H1 (cell line): Measurements from ENCODE around the gene ZGRF1. TPM values are rescaled to one million over a fixed set of nuclear protein-coding genes. Genes with fewer than 3 reads are reported as not detected.

Experiments
- CTCF ChIA-PET: fragments of 300-600 bp; sonication (Branson Sonifier 250); formaldehyde crosslinking; loops from one replicate; lab custom pipeline; 2021; ENCODE audit not compliant: partially characterized antibody; lab: Charles Lee
- POLR2A ChIA-PET: fragments of 300-600 bp; sonication (Branson Sonifier 250); formaldehyde crosslinking; loops from one replicate; lab custom pipeline; 2021; ENCODE audit warnings: inconsistent platforms; ENCODE audit not compliant: partially characterized antibody; lab: Charles Lee
- DNase-seq, 2 experiments: peaks; one replicate each; pipeline versions ENCODE4 v3.0.0 to v3.0.0-alpha.2; 2010 to 2022; ENCODE audit warnings: low spot score in 2 of 2, low read depth in 1 of 2, mixed read lengths in 1 of 2
- FAIRE-seq: peaks from 2 replicates; lab custom pipeline; 2011; peaks lifted over from hg19 to GRCh38; lab: Jason Lieb, UNC
- H2AFZ ChIP-seq: 2 replicates; pipeline ENCODE4 v1.8.1; 2012; ENCODE audit warnings: low read length, inconsistent platforms
- H2AK5ac ChIP-seq: 2 replicates; pipeline ENCODE4 v1.6.1; 2013; ENCODE audit warnings: low read depth, low read length
- H2BK120ac ChIP-seq: replicated peaks from 2 replicates; pipeline ENCODE3; 2013; ENCODE audit warnings: low read depth, low read length, inconsistent platforms
- H2BK12ac ChIP-seq: 2 replicates; pipeline ENCODE4 v1.6.1; 2013; ENCODE audit warnings: low read depth, low read length
- H2BK15ac ChIP-seq: 2 replicates; pipeline ENCODE4 v1.6.1; 2013; ENCODE audit warnings: low read length
- H2BK20ac ChIP-seq: 2 replicates; pipeline ENCODE4 v1.6.1; 2013; ENCODE audit warnings: low read length
- H2BK5ac ChIP-seq: 2 replicates; pipeline ENCODE4 v1.6.1; 2013; ENCODE audit warnings: low read depth, low read length
- H3K14ac ChIP-seq: 2 replicates; pipeline ENCODE4 v1.6.1; 2013; ENCODE audit warnings: inconsistent platforms; ENCODE audit not compliant: insufficient read length
- H3K18ac ChIP-seq: 2 replicates; pipeline ENCODE4 v1.6.1; 2013; ENCODE audit warnings: low read length; ENCODE audit errors: extremely low read depth
- H3K23ac ChIP-seq: 2 replicates; pipeline ENCODE4 v1.6.1; 2013; ENCODE audit warnings: inconsistent platforms; ENCODE audit not compliant: insufficient read length
- H3K23me2 ChIP-seq: 2 replicates; pipeline ENCODE4 v1.6.1; 2013; ENCODE audit warnings: low read depth, low read length
- H3K27ac ChIP-seq: 2 replicates; pipeline ENCODE4 v1.6.1; 2011; ENCODE audit warnings: low read depth, low read length, inconsistent platforms
- H3K27me3 ChIP-seq, 4 experiments: replicated peaks in 1 of 4; 1 replicate in 1 of 4; 2 replicates in 3 of 4; pipeline versions ENCODE4 v1.6.1 to v1.8.1; 2011 to 2013; ENCODE audit warnings: low read length in 3 of 4, mild to moderate bottlenecking in 3 of 4, inconsistent platforms in 2 of 4, mixed read lengths in 2 of 4, moderate library complexity in 1 of 4; ENCODE audit not compliant: control insufficient read depth in 3 of 4, insufficient read depth in 3 of 4; ENCODE audit errors: extremely low read depth in 1 of 4
- H3K36me3 ChIP-seq, 4 experiments: 2 replicates each; pipeline versions ENCODE4 v1.6.1 to v1.8.1; 2011 to 2013; ENCODE audit warnings: mild to moderate bottlenecking in 4 of 4, low read length in 3 of 4, moderate library complexity in 2 of 4, control low read depth in 1 of 4, inconsistent platforms in 1 of 4; ENCODE audit not compliant: insufficient read depth in 4 of 4, control insufficient read depth in 2 of 4
- H3K4ac ChIP-seq: replicated peaks from 2 replicates; pipeline ENCODE3; 2013; ENCODE audit warnings: low read length, low read depth, mixed read lengths, inconsistent platforms; ENCODE audit not compliant: insufficient read length
- H3K4me1 ChIP-seq, 4 experiments: replicated peaks in 1 of 4; 1 replicate in 1 of 4; 2 replicates in 3 of 4; pipeline versions ENCODE4 v1.6.1 to v1.8.1; 2011 to 2013; ENCODE audit warnings: low read length in 3 of 4, inconsistent platforms in 2 of 4, mixed read lengths in 1 of 4; ENCODE audit not compliant: insufficient read depth in 4 of 4, control insufficient read depth in 3 of 4
- H3K4me2 ChIP-seq, 2 experiments: 2 replicates each; pipeline versions ENCODE4 v1.6.1 to v1.8.1; 2011 to 2013; ENCODE audit warnings: low read depth in 2 of 2, low read length in 2 of 2, control low read depth in 1 of 2, inconsistent platforms in 1 of 2, mild to moderate bottlenecking in 1 of 2; ENCODE audit not compliant: insufficient read depth in 1 of 2
- H3K4me3 ChIP-seq, 4 experiments: fragments of 200-600, 300-600 bp in 1 of 4; sonication (generic), shearing (Covaris generic), sonication (Bioruptor Twin) in 1 of 4; 2 replicates each; pipeline versions ENCODE4 v1.5.1 to v1.8.1; 2011 to 2016; ENCODE audit warnings: low read length in 4 of 4, low read depth in 3 of 4, control low read depth in 2 of 4, inconsistent platforms in 2 of 4, mild to moderate bottlenecking in 2 of 4, mixed read lengths in 1 of 4, moderate library complexity in 1 of 4; ENCODE audit not compliant: insufficient read depth in 2 of 4; ENCODE audit errors: extremely low read depth in 1 of 4
- H3K56ac ChIP-seq: replicated peaks from 2 replicates; pipeline ENCODE3; 2013; ENCODE audit warnings: low read depth, mild to moderate bottlenecking, mixed read lengths, low read length, inconsistent platforms; ENCODE audit not compliant: insufficient read length
- H3K79me1 ChIP-seq: 2 replicates; pipeline ENCODE4 v1.6.1; 2013; ENCODE audit warnings: low read depth, low read length, control low read depth
- H3K79me2 ChIP-seq, 2 experiments: 2 replicates each; pipeline versions ENCODE4 v1.6.1 to v1.8.1; 2012 to 2013; ENCODE audit warnings: low read length in 2 of 2, mild to moderate bottlenecking in 2 of 2, inconsistent platforms in 1 of 2; ENCODE audit not compliant: insufficient read depth in 2 of 2, control insufficient read depth in 1 of 2
- H3K9ac ChIP-seq, 4 experiments: replicated peaks in 1 of 4; 1 replicate in 1 of 4; 2 replicates in 3 of 4; pipeline versions ENCODE4 v1.6.1 to v1.8.1; 2011 to 2013; ENCODE audit warnings: low read depth in 3 of 4, low read length in 3 of 4, control low read depth in 2 of 4, mild to moderate bottlenecking in 2 of 4, moderate library complexity in 2 of 4, inconsistent platforms in 1 of 4; ENCODE audit errors: extremely low read depth in 1 of 4
- H3K9me3 ChIP-seq, 2 experiments: 2 replicates each; pipeline versions ENCODE4 v1.6.1 to v1.8.1; 2012 to 2013; ENCODE audit warnings: mild to moderate bottlenecking in 2 of 2, moderate library complexity in 2 of 2, control low read depth in 1 of 2, inconsistent platforms in 1 of 2, low read depth in 1 of 2, low read length in 1 of 2, mixed read lengths in 1 of 2; ENCODE audit not compliant: insufficient read depth in 2 of 2
- H4K20me1 ChIP-seq, 2 experiments: replicated peaks in 1 of 2; 2 replicates each; pipeline versions ENCODE3 to v1.8.1; 2011 to 2013; ENCODE audit warnings: inconsistent platforms in 2 of 2, low read length in 2 of 2, mild to moderate bottlenecking in 1 of 2; ENCODE audit not compliant: insufficient read depth in 2 of 2, control insufficient read depth in 1 of 2
- H4K5ac ChIP-seq: 2 replicates; pipeline ENCODE4 v1.6.1; 2013; ENCODE audit warnings: low read length, low read depth, mixed read lengths, inconsistent platforms; ENCODE audit not compliant: insufficient read length
- H4K8ac ChIP-seq: 2 replicates; pipeline ENCODE4 v1.8.0; 2013; ENCODE audit warnings: mild to moderate bottlenecking, moderate library complexity, low read length, inconsistent platforms; ENCODE audit not compliant: insufficient read depth; ENCODE audit errors: extremely low read depth
- H4K91ac ChIP-seq: replicated peaks from 2 replicates; pipeline ENCODE3; 2013; ENCODE audit warnings: low read length, mixed read lengths, inconsistent platforms; ENCODE audit not compliant: insufficient read length
- CBX5 ChIP-seq: fragments of 300-800, 300-1000 bp; sonication (generic); IDR thresholded peaks from 2 replicates; pipeline ENCODE4 v1.7.1; 2016; ENCODE audit warnings: antibody characterized with exemption, low read length, low read depth
- EZH2 ChIP-seq: fragments of 200-600 bp; sonication (generic); IDR thresholded peaks from 2 replicates; pipeline ENCODE4 v1.7.1; 2012; ENCODE audit warnings: low read depth, mild to moderate bottlenecking, moderate library complexity, low read length, inconsistent platforms; ENCODE audit not compliant: severe bottlenecking
- JUN ChIP-seq: IDR thresholded peaks from 2 replicates; pipeline ENCODE4 v1.6.1; 2011; ENCODE audit warnings: low read depth, mild to moderate bottlenecking, improper control_type of control experiment, low read length
- JUND ChIP-seq: IDR thresholded peaks from 2 replicates; pipeline ENCODE4 v1.6.1; 2011; ENCODE audit warnings: mild to moderate bottlenecking, improper control_type of control experiment, low read length
- KDM1A ChIP-seq: fragments of 200-600, 300-600 bp; sonication (generic); IDR thresholded peaks from 2 replicates; pipeline ENCODE4 v1.7.1; 2016; ENCODE audit warnings: mild to moderate bottlenecking, low read length, borderline replicate concordance
- MAFK ChIP-seq: IDR thresholded peaks from 2 replicates; pipeline ENCODE4 v1.6.1; 2012; ENCODE audit warnings: low read depth, mild to moderate bottlenecking, improper control_type of control experiment, low read length
- RBBP5 ChIP-seq: IDR thresholded peaks from 2 replicates; pipeline ENCODE4 v1.7.1; 2012; ENCODE audit warnings: low read depth, mild to moderate bottlenecking, inconsistent platforms, low read length, moderate library complexity, borderline replicate concordance
- SRF ChIP-seq: IDR thresholded peaks from 2 replicates; pipeline ENCODE4 v1.6.1; 2011; ENCODE audit warnings: mild to moderate bottlenecking, low read depth, low read length, moderate library complexity
- TAF1 ChIP-seq: IDR thresholded peaks from 2 replicates; pipeline ENCODE4 v1.6.1; 2011; ENCODE audit warnings: mild to moderate bottlenecking, low read depth, low read length
- TEAD4 ChIP-seq: IDR thresholded peaks from 2 replicates; pipeline ENCODE4 v1.6.1; 2012; ENCODE audit warnings: low read depth, low read length, inconsistent platforms, mixed read lengths
- ZNF274 ChIP-seq: IDR thresholded peaks from 2 replicates; pipeline ENCODE4 v1.7.0; 2012; ENCODE audit warnings: low read length, borderline replicate concordance; ENCODE audit errors: extremely low read depth
- WGBS, 2 experiments: shearing (Covaris generic) in 1 of 2; methylation state at CpG; one replicate each; pipeline versions ENCODE4 v1.1.6 to v1.1.7; 2013 to 2015; ENCODE audit warnings: low lambda C conversion rate in 2 of 2, mixed read lengths in 2 of 2, inconsistent platforms in 1 of 2, low coverage in 1 of 2, missing lambda C conversion rate in 1 of 2; ENCODE audit not compliant: insufficient replicate concordance in 2 of 2, insufficient coverage in 1 of 2, insufficient read length in 1 of 2; ENCODE audit errors: extremely low coverage in 1 of 2, missing lambda C conversion rate in 1 of 2; 5-methylcytosine and 5-hydroxymethylcytosine counted together
- polyA plus RNA-seq, 7 experiments: library from polyadenylated mRNA; depleted of rRNA in 3 of 7; stranded (reverse) in 5 of 7; unstranded in 2 of 7; fragments of >200 nt in 5 of 7; fragments of 200-250 nt in 2 of 7; gene quantifications; 1 replicate in 5 of 7; 2 replicates in 1 of 7; 4 replicates in 1 of 7; pipeline versions ENCODE4 v1.2.1 to v1.2.3, GENCODE V29; 2011 to 2013; ENCODE audit warnings: missing spikeins in 2 of 7, mixed read lengths in 2 of 7
- total RNA-seq: library from RNA; stranded (reverse); fragmentation: NEBNext Ultra II Directional; extraction: Animal tissue kit (Norgen Biotek cat#: 25700); gene quantifications from 2 replicates; pipeline ENCODE4 v1.2.1, GENCODE V29; 2021
- TF ChIP-seq, protein P1 (sequence below): IDR thresholded peaks from 2 replicates; pipeline ENCODE4 v1.6.1; 2011; ENCODE audit warnings: low read length, improper control_type of control experiment
- TF ChIP-seq, protein P2 (sequence below): IDR thresholded peaks from 2 replicates; pipeline ENCODE4 v1.6.1; 2011; ENCODE audit warnings: low read depth, mild to moderate bottlenecking, low read length; ENCODE audit not compliant: insufficient read depth

ZGRF1 gene
- total and polyA plus RNA-seq, 2 of the 8 experiments (the other 6 are each of a cell fraction or from before 2014, with no cell fraction given), result 12.0 to 44.6 TPM

DNA sequence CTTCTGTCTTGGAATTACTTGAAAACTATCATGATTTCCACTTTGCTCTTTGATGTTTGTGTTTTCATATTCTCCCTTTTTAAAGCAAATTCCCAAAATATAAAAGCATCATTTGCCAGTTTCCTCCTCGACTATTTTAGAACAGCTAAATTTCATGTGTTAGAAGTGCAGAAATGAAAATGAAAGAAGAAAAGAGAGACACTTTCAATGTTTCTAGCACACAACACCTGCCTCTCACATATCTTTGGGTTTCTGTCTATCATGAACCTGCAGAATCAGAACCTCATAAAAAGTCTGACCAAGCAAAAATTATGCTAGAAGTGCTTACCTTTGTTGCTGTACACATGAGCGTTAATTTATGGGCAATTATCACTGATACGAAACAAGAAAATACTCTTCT, 118.8 kb downstream of the ZGRF1 start:
- ChIA-PET POLR2A (no interaction called here), CTCF (interaction anchor here (0.7 to 4.1 kb wide), 15 partner anchors 8 to 418 kb away, joined by 3 to 24 read pairs (median 3); no protein-coding TSS in a partner anchor)
- Histone ChIP-seq H3K4me2 (peak overlapping the region in 1 of 2 experiments; percentile 90; a peak in 1 of 4 replicates), H3K4ac (no peak overlapping the region), H2AFZ (no peak overlapping the region), H4K91ac (no peak overlapping the region), H2BK5ac (no peak overlapping the region), H4K20me1 (peaks cover 3 to 24% of the 10 kb centered on the region in 2 experiments), H3K9me3 (no peaks in the 10 kb centered on the region), H3K4me1 (peaks cover 8 to 45% (median 17%) of the 10 kb centered on the region in 4 experiments), H2BK20ac (no peak overlapping the region), H3K27ac (no peak overlapping the region), H3K27me3 (peaks cover 87 to 100% (median 94%) of the 10 kb centered on the region in 4 experiments), H3K23ac (no peak overlapping the region), H3K9ac (no peak overlapping the region), H2BK15ac (no peak overlapping the region), H2BK120ac (no peak overlapping the region), H3K36me3 (peaks cover 0 to 4% (median 0%) of the 10 kb centered on the region in 4 experiments; a peak in 1 of 8 replicates), H3K4me3 (peak overlapping the region in 1 of 4 experiments; percentile 59; a peak in 1 of 8 replicates), H3K79me1 (no peaks in the 10 kb centered on the region), H3K18ac (no peak overlapping the region), H4K5ac (no peak overlapping the region), H3K56ac (no peak overlapping the region), H3K14ac (no peak overlapping the region), H4K8ac (no peak overlapping the region), H3K23me2 (peaks cover 23% of the 10 kb centered on the region), H2AK5ac (no peak overlapping the region), H3K79me2 (no peaks in the 10 kb centered on the region), H2BK12ac (no peak overlapping the region)
- DNase-seq (no peak), FAIRE-seq (peak; percentile 7)
- 63% methylated on average over 3 of the region's 3 CpGs; no CpG with 5 or more reads in 1 of the 2 experiments for WGBS, 2 experiments
- no peak for TF ChIP-seq SRF
- no peak for TF ChIP-seq MAFK
- TF ChIP-seq ZNF274, result no peak
- TF ChIP-seq EZH2, result no peak
- TF ChIP-seq RBBP5, result no peak
- TF ChIP-seq TAF1, result no peak
- TF ChIP-seq, protein P1, sequence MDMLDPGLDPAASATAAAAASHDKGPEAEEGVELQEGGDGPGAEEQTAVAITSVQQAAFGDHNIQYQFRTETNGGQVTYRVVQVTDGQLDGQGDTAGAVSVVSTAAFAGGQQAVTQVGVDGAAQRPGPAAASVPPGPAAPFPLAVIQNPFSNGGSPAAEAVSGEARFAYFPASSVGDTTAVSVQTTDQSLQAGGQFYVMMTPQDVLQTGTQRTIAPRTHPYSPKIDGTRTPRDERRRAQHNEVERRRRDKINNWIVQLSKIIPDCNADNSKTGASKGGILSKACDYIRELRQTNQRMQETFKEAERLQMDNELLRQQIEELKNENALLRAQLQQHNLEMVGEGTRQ, result no peak
- TF ChIP-seq KDM1A, result no peak
- no peak for TF ChIP-seq CBX5
- no peak for TF ChIP-seq JUND
- no peak for TF ChIP-seq JUN
- TF ChIP-seq, protein P2, sequence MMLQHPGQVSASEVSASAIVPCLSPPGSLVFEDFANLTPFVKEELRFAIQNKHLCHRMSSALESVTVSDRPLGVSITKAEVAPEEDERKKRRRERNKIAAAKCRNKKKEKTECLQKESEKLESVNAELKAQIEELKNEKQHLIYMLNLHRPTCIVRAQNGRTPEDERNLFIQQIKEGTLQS, result no peak
- TF ChIP-seq TEAD4, result no peak
